ENCODE data around the gene NUAK1. TPM values are rescaled to one million over a fixed set of nuclear protein-coding genes. Genes with fewer than 3 reads are reported as not detected.

NUAK1 gene
- total and polyA plus RNA-seq, 2 experiments from 2014 or later = 13.4 to 29.6 TPM

- Histone ChIP-seq H3K9ac (no peak overlapping the region), H2AFZ (no peak overlapping the region), H3K4me1 (ENCODE audit: insufficient read depth) (peaks cover 9% of the 10 kb centered on the region), H3K4me2 (ENCODE audit: unreplicated experiment) (no peak overlapping the region), H4K20me1 (ENCODE audit: insufficient read depth) (no peaks in the 10 kb centered on the region), H3K27ac (no peak overlapping the region), H3K4me3 (no peak overlapping the region), H3K9me3 (ENCODE audit: low read depth) (no peaks in the 10 kb centered on the region), H3K36me3 (ENCODE audit: low read depth) (no peaks in the 10 kb centered on the region), H3F3A (ENCODE audit: insufficient read depth) (peaks cover 4% of the 10 kb centered on the region; the same call in 1 of the 2 replicates), H3K9me2 (ENCODE audit: insufficient read depth) (no peaks in the 10 kb centered on the region), H3K79me2 (ENCODE audit: insufficient read depth) (no peaks in the 10 kb centered on the region), H3K27me3 (replicated peaks; ENCODE audit: insufficient read depth) (no peaks in the 10 kb centered on the region)
- DNase-seq = no peak
- TF ChIP-seq EZH2 (IDR thresholded peaks at IDR 0.05; ENCODE audit: insufficient read depth, poor library complexity, severe bottlenecking) (no peak), EZH2phosphoT487 (IDR thresholded peaks at IDR 0.05; ENCODE audit: insufficient read depth, low read depth) (no peak)
- in situ Hi-C loops (cut with MboI) = no loop called here
- 88% methylated on average over 7 of the region's 7 CpGs for WGBS, 2 experiments (ENCODE audit: low coverage in 1 of 2, low lambda C conversion rate in 2 of 2, missing lambda C conversion rate in 2 of 2)
These were observed 98.2 kb downstream of the NUAK1 start for GRCh38 chr12:106040521-106040920.

- Histone ChIP-seq H3K36me3 (ENCODE audit: low read depth) (no peaks in the 10 kb centered on the region), H3K27me3 (replicated peaks; ENCODE audit: insufficient read depth) (no peaks in the 10 kb centered on the region), H4K20me1 (ENCODE audit: insufficient read depth) (no peaks in the 10 kb centered on the region), H3K4me2 (ENCODE audit: unreplicated experiment) (no peak overlapping the region), H3K9me2 (ENCODE audit: insufficient read depth) (no peaks in the 10 kb centered on the region), H3K27ac (no peak overlapping the region), H3K79me2 (ENCODE audit: insufficient read depth) (no peaks in the 10 kb centered on the region), H2AFZ (no peak overlapping the region), H3F3A (ENCODE audit: insufficient read depth) (no peaks in the 10 kb centered on the region; the same call in 1 of the 2 replicates), H3K4me1 (ENCODE audit: insufficient read depth) (peaks cover 4% of the 10 kb centered on the region), H3K4me3 (no peak overlapping the region), H3K9ac (no peak overlapping the region), H3K9me3 (ENCODE audit: low read depth) (no peaks in the 10 kb centered on the region)
- WGBS, 2 experiments (ENCODE audit: low coverage in 1 of 2, low lambda C conversion rate in 2 of 2, missing lambda C conversion rate in 2 of 2) = 90 to 100% methylated on average over 2 of the region's 2 CpGs
- in situ Hi-C loops (cut with MboI) = no loop called here
- DNase-seq = no peak
- TF ChIP-seq EZH2phosphoT487 (IDR thresholded peaks at IDR 0.05; ENCODE audit: insufficient read depth, low read depth) (no peak), EZH2 (IDR thresholded peaks at IDR 0.05; ENCODE audit: insufficient read depth, poor library complexity, severe bottlenecking) (no peak)
These were observed 98.9 kb downstream of the NUAK1 start for GRCh38 chr12:106039646-106040404.

GRCh38 chr12:106039242-106039641 lies 99.5 kb downstream of the NUAK1 start:
- DNase-seq = no peak
- whole genome bisulfite sequencing, 2 experiments (ENCODE audit: low coverage in 1 of 2, low lambda C conversion rate in 2 of 2, missing lambda C conversion rate in 2 of 2) = 93 to 95% methylated on average over 6 of the region's 6 CpGs
- Histone ChIP-seq H4K20me1 (ENCODE audit: insufficient read depth) (no peaks in the 10 kb centered on the region), H3K79me2 (ENCODE audit: insufficient read depth) (no peaks in the 10 kb centered on the region), H3K27me3 (replicated peaks; ENCODE audit: insufficient read depth) (no peaks in the 10 kb centered on the region), H3K9me3 (ENCODE audit: low read depth) (no peaks in the 10 kb centered on the region), H3K4me3 (no peak overlapping the region), H3K27ac (no peak overlapping the region), H3K36me3 (ENCODE audit: low read depth) (no peaks in the 10 kb centered on the region), H3K4me1 (ENCODE audit: insufficient read depth) (no peaks in the 10 kb centered on the region), H2AFZ (no peak overlapping the region), H3K4me2 (ENCODE audit: unreplicated experiment) (no peak overlapping the region), H3K9me2 (ENCODE audit: insufficient read depth) (no peaks in the 10 kb centered on the region), H3K9ac (no peak overlapping the region), H3F3A (ENCODE audit: insufficient read depth) (no peaks in the 10 kb centered on the region)
- TF ChIP-seq EZH2phosphoT487 (IDR thresholded peaks at IDR 0.05; ENCODE audit: insufficient read depth, low read depth) (no peak), EZH2 (IDR thresholded peaks at IDR 0.05; ENCODE audit: insufficient read depth, poor library complexity, severe bottlenecking) (no peak)
- in situ Hi-C loops (cut with MboI) = no loop called here

- WGBS, 2 experiments (ENCODE audit: low coverage in 1 of 2, low lambda C conversion rate in 2 of 2, missing lambda C conversion rate in 2 of 2) = 53 to 62% methylated on average over 4 of the region's 4 CpGs
- no peak for DNase-seq
- TF ChIP-seq EZH2phosphoT487 (IDR thresholded peaks at IDR 0.05; ENCODE audit: insufficient read depth, low read depth) (no peak), EZH2 (IDR thresholded peaks at IDR 0.05; ENCODE audit: insufficient read depth, poor library complexity, severe bottlenecking) (no peak)
These were observed 101.0 kb downstream of the NUAK1 start for GRCh38 chr12:106037524-106038298.

More at GRCh38 chr12:106037524-106038298, 101.0 kb downstream of the NUAK1 start:
- Histone ChIP-seq H3K9me3 (ENCODE audit: low read depth) (no peaks in the 10 kb centered on the region), H3K9me2 (ENCODE audit: insufficient read depth) (no peaks in the 10 kb centered on the region), H3K36me3 (ENCODE audit: low read depth) (no peaks in the 10 kb centered on the region), H3K4me3 (no peak overlapping the region), H3K27ac (no peak overlapping the region), H3K4me1 (ENCODE audit: insufficient read depth) (peaks cover 4% of the 10 kb centered on the region), H3K27me3 (replicated peaks; ENCODE audit: insufficient read depth) (no peaks in the 10 kb centered on the region), H3K9ac (no peak overlapping the region), H4K20me1 (ENCODE audit: insufficient read depth) (no peaks in the 10 kb centered on the region), H2AFZ (no peak overlapping the region), H3K4me2 (ENCODE audit: unreplicated experiment) (no peak overlapping the region), H3F3A (ENCODE audit: insufficient read depth) (no peaks in the 10 kb centered on the region), H3K79me2 (ENCODE audit: insufficient read depth) (no peaks in the 10 kb centered on the region)
- in situ Hi-C loops (cut with MboI) = no loop called here

Measured in GM23248 (cell line).